NCI-H446 (cell line): ENCODE data around the gene CBX2.
"Not testable (repeated sequence)": the region's sequence is repeated elsewhere in the genome, so short reads cannot be mapped to it uniquely, and the experiment has no call there.

ENCODE experiments used
- DNase-seq, 2 experiments: peaks; one replicate each; lab custom pipeline; 2025; lab: John Stamatoyannopoulos, UW

CBX2 gene

DNA sequence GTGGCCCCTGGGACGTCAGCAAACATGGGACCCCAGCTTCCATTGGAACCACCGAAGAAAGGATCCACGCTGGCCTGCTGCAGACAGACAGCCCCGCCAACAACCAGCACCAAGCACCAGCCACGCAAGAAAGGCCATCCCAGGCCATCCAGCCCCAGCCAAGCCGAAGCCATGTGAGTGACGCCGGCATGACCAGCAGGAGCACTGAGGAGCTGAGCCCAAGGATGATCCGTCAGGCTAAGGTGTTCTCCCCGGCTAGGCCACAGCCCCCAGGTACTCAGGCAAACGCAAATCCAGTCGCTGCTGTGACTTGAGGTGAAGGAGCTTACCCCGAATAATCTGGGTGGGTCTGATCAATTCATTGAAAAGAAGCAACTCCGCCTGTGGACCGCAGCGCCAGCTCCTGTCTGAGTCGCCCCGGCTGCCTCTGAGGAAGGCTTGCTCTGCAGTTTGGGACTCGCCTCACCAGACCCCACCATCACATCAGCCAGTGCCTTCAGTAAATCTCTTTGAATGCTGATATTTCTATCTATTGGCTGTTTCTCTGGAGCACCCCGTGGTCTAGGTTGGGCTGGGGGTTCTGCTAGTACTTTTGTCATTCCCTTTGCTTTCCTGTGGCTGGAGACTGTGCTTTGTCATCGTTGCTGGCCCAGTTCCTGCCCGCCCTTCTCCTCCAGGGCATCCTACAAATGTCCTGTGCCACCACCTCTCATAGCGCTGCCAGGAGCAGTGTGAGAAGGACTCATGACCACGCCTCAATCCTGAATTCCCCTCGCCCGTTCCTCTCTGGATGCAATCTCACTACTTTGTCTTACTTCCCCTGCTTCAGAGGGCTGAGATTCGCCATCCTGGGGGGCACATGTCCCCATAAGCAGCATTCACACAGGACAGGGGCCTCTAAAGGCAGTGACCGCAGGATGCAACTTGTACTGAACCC is 8.1 kb upstream of the CBX2 start:
- no peak for DNase-seq

- DNase-seq: no peak
Measured at GRCh38 chr17:79771276-79771675, 6.7 kb upstream of the CBX2 start.

- DNase-seq: not testable (repeated sequence)
Measured at GRCh38 chr17:79772726-79773125, 5.2 kb upstream of the CBX2 start.

DNA sequence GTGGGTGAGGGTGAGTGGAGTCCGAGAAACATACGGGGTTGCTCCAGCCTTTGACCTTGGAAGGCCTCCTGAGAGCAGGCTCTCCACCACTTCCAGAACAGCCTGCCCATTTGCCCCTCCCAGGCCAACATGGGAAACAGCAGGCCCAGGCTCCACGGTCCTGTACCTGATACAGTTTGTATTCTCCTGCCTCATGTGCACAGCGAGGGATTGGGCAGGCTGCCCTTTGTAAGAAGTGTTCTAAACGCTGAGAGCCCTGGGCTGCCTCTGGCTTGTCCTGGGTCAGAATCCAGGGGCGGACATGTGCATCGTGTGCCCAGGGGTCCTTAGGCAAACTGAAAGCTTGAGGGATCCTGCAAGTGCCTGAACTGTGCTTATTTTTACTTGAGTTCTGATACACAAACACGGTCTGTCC is 3.4 kb upstream of the CBX2 start:
- DNase-seq: no peak

DNA sequence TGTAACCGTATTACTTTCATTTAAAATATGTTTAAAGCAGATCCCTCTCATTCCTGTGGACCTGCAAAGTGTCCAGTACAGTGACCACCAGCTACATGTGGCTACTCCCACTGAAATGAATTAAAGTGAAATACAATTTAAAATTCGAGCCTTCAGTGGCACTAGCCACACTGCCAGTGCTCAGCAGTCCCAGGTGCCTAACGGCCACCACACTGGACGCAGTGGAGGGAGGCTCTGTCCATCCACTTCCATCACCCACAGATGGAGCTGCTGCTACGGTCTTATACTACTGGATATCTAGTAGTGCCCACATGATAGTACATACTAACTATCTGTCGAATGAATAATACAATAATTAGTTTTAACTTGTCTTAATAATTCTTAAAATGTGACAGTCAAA is 2.3 kb upstream of the CBX2 start:
- no peak for DNase-seq

DNA sequence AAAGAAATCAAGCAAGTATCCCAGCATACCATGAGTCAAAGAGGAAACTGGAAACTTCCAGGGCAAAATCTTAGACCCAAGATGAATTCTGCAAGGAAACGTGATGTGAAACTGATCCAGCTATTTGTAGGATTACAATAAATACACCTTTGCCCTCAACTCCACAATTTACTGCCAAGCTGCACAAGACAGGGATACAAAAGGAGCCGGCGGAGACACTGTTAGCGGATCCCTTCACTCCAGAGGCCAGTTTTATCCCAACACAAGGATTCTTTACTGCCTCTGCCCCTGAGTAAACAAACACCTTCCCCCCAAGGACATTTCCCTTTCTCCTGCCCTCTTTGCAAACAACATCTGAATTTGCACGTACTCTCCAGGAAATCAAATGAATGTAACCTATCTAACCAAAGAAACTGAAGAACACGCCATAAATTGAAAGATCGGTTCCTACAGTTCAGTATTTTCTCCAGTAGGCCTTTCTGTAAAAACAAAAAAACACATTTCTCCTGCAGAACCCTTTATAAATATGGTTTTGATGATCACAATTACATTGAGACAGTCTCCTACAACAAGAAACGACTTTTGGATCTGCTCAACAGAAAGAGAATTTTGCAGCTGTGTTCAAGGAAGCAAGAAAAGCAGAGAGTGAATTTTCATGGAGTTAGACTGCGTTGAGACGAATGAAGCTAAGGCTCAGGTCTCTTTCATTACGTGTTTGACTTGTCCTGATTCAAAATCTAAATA is 1.4 kb upstream of the CBX2 start:
- no peak for DNase-seq

DNA sequence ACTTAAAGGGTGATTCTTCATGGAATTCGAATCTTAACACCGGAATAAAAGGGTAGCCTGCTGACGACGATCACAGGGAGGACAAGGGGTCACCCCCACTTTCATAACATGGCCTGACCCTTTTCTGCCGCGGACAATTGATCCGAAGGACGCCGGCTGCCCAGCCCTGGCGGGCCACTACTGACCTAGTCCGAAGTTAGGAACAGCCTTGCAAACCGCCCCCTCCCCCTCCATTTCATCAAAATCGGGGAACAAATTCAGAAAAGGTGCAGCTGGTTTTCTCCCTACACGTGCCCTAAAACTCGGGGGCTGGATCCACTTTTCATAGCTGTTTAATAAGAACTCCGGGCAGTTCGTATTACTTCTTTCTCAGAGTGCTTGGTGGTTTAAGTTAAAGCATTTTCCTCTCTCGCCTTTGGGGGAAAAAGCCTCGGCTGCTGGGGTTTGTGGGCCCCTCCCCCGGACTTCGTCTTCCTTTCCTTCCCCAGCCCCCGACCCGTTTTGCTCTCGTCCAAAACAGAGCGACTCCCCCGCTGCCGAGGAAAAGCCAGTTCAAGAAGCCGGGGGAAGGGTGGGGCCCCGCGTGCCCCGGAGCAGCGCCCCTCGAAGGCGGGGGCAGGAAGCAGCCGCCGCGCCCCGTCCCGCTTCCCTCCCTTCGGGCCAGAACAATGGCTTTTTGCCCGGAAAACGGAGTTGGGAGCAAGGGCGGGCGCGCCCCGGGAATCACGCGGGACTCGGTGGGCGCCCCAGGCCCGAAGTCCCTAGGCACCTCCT is 641 bp upstream of the CBX2 start:
- peak; percentile 38 to 80 for DNase-seq

- peak; percentile 29 to 48 for DNase-seq
Measured at GRCh38 chr17:79778504-79779083, 646 bp downstream of the CBX2 start.

- DNase-seq: no peak
Measured at GRCh38 chr17:79779084-79779529, 1.2 kb downstream of the CBX2 start.

DNA sequence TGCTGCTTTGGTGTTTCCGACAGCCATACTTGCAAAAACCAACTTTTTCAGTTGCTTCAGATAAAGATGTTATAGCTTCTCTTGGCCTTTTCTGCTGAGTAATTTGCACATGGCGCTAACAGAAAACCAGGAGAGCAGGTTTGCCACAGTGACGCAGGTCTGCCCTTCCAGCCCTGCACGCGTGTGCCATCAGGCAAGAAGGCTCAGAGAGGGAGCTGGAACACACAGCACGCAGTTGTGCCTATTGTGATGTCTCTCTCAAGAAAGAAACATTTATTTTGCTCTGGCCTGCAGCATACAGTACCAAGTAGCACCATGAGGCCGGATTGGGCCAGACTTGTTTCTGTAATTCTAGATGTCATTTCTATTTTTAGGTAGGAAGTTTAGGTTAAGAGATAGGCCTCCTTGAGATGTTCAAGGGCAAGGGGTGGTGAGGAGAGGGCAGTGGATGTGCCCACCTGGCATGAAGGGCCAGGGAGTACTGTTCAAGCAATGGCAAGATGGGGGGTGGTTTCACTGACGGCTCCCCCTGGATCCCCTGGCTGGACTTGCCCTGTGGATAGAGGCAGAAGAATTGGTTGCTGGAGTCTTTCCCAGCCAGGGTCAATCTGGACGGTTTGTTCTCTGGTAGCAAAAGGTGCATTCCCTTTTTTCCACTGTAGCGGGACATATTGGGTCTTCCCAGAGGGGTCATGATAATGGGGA is 1.9 kb downstream of the CBX2 start:
- DNase-seq: no peak

DNA sequence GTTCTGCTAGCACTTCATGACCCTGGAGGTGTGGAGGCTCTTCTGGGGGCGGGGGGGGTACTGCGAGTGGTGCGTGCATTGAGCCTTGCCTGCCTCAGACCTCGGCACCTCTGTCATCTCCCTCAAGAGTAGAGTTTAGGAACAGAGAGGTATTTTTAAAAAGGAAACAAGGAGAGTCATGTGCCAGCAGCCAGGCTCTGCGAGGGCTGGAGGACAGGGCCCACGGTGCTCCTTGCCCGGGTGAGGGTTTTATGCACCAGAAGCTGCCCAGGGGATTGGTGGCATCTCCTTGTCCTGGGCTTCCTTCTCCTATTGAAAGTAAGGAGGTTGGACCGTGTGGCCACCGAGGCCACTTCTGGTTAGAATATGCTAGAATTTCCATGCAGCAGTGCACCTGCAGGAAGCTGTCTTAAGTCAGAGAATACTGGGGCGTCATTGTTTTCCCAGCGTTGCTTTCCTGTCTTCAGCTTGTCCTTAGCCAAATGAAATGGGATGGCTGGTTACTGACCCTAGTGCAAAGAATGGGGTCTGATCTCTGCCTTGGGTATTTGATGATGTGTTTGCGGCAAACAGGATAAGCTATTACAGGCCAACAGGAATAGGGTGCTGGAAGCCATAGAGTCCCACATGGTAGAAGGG is 3.2 kb downstream of the CBX2 start:
- DNase-seq: no peak

DNA sequence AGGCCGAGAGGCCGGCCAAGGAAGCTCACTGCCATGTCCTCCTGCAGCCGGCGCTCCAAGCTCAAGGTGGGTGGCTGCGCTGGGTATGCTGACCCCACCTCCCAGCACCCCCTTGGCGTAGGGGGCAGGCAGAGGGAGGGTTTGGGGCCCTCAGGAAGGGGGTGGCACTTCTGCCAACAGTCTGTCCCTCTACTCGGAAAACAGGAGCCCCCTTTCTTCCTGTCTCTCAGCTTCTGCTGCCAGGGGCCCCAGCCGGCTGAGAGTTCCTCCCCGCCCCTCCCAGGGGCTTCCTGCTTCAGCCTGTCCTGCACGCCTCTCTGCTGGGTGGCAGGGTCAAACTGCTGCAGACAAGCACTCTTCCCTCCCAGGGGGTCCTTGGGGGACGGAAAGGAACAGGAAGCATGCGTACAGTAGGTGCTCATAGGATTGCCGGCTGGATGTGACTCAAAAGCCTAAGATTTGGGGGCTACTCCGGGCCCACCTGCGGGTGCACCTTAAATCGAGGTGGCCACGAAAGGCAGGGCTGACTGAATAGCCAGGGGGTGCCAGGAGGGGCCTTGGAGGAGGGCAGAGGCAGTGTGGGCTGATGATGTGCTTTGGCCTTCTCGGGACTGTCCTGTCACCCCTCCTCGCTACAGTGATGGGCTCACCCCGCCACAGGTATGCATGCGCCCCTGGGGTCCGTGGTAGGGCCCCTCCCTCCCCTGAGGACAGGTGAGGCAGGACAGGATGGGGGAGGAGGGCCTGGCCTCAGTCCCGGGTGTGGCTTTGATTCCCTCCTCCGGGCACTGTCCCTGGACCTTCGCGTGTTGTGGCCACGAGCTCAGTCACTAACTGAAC is 4.0 kb downstream of the CBX2 start:
- DNase-seq: no peak

DNA sequence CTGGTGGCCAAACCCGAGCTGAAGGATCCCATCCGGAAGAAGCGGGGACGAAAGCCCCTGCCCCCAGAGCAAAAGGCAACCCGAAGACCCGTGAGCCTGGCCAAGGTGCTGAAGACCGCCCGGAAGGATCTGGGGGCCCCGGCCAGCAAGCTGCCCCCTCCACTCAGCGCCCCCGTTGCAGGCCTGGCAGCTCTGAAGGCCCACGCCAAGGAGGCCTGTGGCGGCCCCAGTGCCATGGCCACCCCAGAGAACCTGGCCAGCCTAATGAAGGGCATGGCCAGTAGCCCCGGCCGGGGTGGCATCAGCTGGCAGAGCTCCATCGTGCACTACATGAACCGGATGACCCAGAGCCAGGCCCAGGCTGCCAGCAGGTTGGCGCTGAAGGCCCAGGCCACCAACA is 5.9 kb downstream of the CBX2 start:
- no peak for DNase-seq

DNA sequence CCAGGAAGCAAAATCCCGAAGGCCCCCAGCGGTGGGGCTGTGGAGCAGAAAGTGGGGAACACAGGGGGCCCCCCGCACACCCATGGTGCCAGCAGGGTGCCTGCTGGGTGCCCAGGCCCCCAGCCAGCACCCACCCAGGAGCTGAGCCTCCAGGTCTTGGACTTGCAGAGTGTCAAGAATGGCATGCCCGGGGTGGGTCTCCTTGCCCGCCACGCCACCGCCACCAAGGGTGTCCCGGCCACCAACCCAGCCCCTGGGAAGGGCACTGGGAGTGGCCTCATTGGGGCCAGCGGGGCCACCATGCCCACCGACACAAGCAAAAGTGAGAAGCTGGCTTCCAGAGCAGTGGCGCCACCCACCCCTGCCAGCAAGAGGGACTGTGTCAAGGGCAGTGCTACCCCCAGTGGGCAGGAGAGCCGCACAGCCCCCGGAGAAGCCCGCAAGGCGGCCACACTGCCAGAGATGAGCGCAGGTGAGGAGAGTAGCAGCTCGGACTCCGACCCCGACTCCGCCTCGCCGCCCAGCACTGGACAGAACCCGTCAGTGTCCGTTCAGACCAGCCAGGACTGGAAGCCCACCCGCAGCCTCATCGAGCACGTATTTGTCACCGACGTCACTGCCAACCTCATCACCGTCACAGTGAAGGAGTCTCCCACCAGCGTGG is 6.5 kb downstream of the CBX2 start:
- no peak for DNase-seq

DNA sequence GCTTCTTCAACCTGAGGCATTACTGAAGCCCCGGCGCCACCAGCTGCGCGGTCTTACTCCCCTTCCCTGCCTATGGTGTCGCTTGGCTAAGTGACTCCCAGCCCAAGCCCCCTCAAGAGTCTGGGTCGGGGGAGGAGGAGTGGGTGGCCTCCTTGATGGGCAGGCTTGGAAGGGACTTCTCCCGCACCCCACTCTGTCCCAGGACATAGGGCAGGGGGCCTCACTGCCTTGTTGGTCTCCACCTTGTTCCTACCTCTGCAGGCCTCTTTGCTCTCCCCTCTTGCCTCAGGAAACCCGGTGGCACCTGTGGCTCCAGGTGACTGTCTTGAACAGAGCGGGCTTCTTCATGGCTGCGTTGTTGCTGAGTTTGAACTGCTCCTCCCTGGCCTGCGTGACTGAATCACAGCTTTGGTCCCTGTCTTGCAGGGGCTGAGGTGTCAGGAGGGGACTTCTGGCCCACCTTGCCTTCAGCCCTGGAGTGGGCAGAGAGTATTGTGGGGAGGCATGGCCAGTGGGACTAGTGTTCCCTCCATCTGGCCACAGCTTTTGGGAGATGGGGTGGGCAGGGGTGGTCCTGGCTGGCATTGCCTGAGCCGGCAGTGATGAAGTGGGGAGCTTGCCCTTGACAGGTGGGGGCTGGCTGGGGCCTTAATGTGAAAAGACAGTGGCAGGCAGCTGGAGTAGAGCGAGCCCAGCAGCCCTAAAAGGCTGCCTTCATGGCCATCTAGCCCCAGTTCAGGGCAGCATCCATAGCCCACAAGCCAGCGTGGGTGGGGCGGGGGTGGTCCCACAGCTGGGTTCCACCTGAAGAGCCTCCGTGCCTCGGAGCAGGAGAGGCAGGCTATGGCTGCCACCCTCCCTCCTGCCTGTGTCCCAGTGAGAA is 7.3 kb downstream of the CBX2 start:
- DNase-seq: no peak

DNA sequence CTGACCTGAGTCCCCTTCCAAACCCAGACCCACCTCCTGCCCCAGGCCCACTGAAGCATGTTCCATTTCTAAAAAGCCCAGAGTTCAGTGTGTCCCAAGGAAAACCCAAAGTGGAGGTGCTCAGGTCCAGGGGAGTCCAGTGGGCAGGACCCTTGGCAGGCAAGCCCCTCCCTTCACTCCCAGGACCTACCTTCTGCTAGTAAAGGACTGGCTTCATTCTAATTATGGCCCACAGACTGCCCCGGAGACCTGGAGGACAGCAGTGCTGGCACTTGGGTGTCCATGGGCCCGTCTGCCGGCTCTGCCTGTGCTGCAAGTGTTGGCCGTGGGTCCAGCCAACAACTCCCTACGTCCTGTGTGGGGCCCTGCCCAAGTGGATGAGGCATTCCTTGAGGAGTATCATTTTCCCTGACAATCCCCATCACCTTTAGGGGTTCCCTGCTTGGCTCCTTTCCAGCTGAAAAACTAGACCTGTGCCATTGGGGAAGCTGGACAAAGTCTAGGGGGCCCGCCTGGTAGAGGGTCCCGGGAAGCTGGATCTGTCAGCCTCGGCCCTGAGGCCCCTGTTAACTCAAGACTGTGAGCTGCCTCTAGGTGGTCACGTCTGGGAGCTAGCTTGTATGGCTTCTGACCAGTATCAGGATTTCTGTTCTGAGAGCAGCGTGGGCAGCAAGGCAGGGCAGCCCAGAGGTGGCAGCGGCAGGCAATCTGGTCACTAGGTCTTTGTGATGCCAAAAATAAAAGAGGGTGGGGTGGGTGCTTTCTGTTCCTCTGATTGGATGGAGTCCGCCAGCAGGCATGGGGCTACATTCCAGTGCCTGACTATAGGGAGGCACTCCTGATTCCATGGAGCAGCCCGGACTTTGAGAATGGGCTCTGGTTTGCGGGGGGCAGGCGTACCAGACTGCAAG is 8.2 kb downstream of the CBX2 start:
- no peak for DNase-seq

GRCh38 chr17:79786930-79787643 is 9.1 kb downstream of the CBX2 start:
- no peak for DNase-seq
